ENCODE measurements around the gene LRRK2.

Gene LRRK2

DNA sequence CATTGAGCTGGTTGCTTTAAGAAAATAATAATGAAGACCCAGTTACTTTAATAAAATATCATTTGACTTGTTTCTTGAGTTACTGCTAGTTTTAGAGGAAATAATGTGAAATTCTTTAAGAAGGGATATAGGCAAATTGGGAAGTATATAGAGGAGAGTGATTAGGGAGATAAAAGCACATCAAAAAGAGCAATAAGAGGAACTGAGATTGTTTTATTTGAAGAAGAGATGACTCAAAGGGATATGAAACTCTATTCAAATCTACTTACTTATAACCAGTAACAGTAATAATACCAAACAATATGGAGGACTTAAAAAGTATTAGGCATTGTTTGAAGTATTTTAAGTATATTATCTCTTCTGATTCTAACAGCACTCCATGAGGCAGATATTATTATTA, 37.1 kb downstream of the LRRK2 start:
- no peak for ATAC-seq
- TF ChIP-seq CSDC2 (CRISPR knock-in tag; IDR thresholded peaks at IDR 0.05) (no peak), SNAI2 (CRISPR knock-in tag; IDR thresholded peaks at IDR 0.05) (no peak), ZNF8 (CRISPR knock-in tag; IDR thresholded peaks at IDR 0.05) (no peak), ZFP30 (CRISPR knock-in tag; IDR thresholded peaks at IDR 0.05) (no peak), ARNTL (CRISPR knock-in tag; IDR thresholded peaks at IDR 0.05; ENCODE audit: borderline replicate concordance, low read depth) (no peak), ZNF70 (CRISPR knock-in tag; IDR thresholded peaks at IDR 0.05) (no peak), GLIS3 (CRISPR knock-in tag; IDR thresholded peaks at IDR 0.05) (no peak), ZC3H10 (CRISPR knock-in tag; IDR thresholded peaks at IDR 0.05) (no peak), BACH2 (CRISPR knock-in tag; IDR thresholded peaks at IDR 0.05; ENCODE audit: borderline replicate concordance) (no peak), ZNF565 (CRISPR knock-in tag; conservative IDR thresholded peaks at IDR 0.05; ENCODE audit: low read depth) (no peak), ISL1 (CRISPR knock-in tag; IDR thresholded peaks at IDR 0.05) (no peak), ESRRG (CRISPR knock-in tag; IDR thresholded peaks at IDR 0.05) (no peak), TOX (CRISPR knock-in tag; IDR thresholded peaks at IDR 0.05; ENCODE audit: borderline replicate concordance) (no peak), ZFP3 (CRISPR knock-in tag; IDR thresholded peaks at IDR 0.05) (no peak), PPARA (CRISPR knock-in tag; IDR thresholded peaks at IDR 0.05; ENCODE audit: borderline replicate concordance) (no peak)
- TF ChIP-seq, protein P1, sequence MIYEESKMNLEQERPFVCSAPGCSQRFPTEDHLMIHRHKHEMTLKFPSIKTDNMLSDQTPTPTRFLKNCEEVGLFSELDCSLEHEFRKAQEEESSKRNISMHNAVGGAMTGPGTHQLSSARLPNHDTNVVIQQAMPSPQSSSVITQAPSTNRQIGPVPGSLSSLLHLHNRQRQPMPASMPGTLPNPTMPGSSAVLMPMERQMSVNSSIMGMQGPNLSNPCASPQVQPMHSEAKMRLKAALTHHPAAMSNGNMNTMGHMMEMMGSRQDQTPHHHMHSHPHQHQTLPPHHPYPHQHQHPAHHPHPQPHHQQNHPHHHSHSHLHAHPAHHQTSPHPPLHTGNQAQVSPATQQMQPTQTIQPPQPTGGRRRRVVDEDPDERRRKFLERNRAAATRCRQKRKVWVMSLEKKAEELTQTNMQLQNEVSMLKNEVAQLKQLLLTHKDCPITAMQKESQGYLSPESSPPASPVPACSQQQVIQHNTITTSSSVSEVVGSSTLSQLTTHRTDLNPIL (CRISPR knock-in tag; IDR thresholded peaks at IDR 0.05; ENCODE audit: low read depth): no peak
- TF ChIP-seq, protein P2, sequence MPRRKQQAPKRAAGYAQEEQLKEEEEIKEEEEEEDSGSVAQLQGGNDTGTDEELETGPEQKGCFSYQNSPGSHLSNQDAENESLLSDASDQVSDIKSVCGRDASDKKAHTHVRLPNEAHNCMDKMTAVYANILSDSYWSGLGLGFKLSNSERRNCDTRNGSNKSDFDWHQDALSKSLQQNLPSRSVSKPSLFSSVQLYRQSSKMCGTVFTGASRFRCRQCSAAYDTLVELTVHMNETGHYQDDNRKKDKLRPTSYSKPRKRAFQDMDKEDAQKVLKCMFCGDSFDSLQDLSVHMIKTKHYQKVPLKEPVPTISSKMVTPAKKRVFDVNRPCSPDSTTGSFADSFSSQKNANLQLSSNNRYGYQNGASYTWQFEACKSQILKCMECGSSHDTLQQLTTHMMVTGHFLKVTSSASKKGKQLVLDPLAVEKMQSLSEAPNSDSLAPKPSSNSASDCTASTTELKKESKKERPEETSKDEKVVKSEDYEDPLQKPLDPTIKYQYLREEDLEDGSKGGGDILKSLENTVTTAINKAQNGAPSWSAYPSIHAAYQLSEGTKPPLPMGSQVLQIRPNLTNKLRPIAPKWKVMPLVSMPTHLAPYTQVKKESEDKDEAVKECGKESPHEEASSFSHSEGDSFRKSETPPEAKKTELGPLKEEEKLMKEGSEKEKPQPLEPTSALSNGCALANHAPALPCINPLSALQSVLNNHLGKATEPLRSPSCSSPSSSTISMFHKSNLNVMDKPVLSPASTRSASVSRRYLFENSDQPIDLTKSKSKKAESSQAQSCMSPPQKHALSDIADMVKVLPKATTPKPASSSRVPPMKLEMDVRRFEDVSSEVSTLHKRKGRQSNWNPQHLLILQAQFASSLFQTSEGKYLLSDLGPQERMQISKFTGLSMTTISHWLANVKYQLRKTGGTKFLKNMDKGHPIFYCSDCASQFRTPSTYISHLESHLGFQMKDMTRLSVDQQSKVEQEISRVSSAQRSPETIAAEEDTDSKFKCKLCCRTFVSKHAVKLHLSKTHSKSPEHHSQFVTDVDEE (CRISPR knock-in tag; IDR thresholded peaks at IDR 0.05): no peak
- TF ChIP-seq, protein P3, sequence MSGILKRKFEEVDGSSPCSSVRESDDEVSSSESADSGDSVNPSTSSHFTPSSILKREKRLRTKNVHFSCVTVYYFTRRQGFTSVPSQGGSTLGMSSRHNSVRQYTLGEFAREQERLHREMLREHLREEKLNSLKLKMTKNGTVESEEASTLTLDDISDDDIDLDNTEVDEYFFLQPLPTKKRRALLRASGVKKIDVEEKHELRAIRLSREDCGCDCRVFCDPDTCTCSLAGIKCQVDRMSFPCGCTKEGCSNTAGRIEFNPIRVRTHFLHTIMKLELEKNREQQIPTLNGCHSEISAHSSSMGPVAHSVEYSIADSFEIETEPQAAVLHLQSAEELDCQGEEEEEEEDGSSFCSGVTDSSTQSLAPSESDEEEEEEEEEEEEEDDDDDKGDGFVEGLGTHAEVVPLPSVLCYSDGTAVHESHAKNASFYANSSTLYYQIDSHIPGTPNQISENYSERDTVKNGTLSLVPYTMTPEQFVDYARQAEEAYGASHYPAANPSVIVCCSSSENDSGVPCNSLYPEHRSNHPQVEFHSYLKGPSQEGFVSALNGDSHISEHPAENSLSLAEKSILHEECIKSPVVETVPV (CRISPR knock-in tag; IDR thresholded peaks at IDR 0.05): no peak
- TF ChIP-seq, protein P4, sequence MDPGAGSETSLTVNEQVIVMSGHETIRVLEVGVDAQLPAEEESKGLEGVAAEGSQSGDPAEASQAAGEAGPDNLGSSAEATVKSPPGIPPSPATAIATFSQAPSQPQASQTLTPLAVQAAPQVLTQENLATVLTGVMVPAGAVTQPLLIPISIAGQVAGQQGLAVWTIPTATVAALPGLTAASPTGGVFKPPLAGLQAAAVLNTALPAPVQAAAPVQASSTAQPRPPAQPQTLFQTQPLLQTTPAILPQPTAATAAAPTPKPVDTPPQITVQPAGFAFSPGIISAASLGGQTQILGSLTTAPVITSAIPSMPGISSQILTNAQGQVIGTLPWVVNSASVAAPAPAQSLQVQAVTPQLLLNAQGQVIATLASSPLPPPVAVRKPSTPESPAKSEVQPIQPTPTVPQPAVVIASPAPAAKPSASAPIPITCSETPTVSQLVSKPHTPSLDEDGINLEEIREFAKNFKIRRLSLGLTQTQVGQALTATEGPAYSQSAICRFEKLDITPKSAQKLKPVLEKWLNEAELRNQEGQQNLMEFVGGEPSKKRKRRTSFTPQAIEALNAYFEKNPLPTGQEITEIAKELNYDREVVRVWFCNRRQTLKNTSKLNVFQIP (CRISPR knock-in tag; IDR thresholded peaks at IDR 0.05; ENCODE audit: borderline replicate concordance, low read depth): no peak
- TF ChIP-seq, protein P5, sequence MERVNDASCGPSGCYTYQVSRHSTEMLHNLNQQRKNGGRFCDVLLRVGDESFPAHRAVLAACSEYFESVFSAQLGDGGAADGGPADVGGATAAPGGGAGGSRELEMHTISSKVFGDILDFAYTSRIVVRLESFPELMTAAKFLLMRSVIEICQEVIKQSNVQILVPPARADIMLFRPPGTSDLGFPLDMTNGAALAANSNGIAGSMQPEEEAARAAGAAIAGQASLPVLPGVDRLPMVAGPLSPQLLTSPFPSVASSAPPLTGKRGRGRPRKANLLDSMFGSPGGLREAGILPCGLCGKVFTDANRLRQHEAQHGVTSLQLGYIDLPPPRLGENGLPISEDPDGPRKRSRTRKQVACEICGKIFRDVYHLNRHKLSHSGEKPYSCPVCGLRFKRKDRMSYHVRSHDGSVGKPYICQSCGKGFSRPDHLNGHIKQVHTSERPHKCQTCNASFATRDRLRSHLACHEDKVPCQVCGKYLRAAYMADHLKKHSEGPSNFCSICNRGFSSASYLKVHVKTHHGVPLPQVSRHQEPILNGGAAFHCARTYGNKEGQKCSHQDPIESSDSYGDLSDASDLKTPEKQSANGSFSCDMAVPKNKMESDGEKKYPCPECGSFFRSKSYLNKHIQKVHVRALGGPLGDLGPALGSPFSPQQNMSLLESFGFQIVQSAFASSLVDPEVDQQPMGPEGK (CRISPR knock-in tag; IDR thresholded peaks at IDR 0.05; ENCODE audit: borderline replicate concordance): no peak

DNA sequence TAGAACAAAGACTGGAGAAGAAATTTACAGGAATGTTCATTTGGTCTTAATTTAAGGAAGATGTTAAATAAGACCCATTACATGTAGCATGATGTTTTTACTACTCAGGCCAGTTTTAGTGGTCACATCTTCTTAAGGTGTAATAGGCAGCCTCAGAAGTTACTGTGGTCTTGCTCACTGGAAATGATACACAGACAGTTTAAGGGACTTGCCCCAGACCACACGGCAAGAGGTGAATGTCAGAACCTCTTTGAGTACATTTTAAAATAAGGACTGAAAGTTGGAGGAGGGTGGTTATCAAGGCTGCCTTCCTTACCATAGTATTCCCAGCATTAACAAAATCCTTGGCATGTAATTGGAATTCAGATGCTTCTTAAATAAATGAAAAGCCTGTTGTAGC, 37.9 kb downstream of the LRRK2 start:
- ATAC-seq: no peak
- TF ChIP-seq RARB (CRISPR knock-in tag; IDR thresholded peaks at IDR 0.05): no peak
- TF ChIP-seq ZFP30 (CRISPR knock-in tag; IDR thresholded peaks at IDR 0.05): no peak

DNA sequence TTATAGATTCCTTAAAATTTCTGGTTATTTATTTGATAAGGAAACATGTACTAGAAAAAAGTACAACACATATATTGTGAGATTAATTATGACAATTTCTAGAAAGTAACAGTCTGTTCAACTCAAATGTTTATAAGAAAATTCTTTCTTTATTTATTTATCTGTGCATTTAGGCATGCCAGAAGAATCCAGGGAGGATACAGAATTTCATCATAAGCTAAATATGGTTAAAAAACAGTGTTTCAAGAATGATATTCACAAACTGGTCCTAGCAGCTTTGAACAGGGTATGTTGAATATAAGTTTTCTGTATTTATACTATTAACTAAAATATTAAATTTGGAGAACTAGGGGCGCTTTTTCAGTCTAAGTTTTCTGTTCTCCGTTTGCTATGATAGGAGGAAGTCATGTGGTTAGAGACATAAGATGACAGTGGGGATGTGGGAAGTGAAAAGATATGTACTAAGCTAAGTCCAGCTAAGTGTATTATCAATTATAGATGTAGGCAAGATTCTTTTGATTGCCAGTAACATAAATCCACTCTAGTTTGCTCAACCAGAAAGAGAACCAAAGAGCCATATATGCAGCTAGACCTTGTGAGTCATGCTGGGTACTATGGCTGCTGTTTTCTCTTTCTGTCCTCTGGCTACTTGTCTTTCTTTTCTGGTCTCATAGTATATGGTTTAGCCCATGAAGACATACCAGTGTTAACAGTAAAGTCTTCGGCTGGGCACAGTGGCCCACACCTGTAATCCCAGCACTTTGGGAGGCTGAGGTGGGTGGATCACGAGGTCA, 39.0 kb downstream of the LRRK2 start:
- no peak for ATAC-seq
- TF ChIP-seq ISL1 (CRISPR knock-in tag; IDR thresholded peaks at IDR 0.05): no peak
- TF ChIP-seq, protein P1 (CRISPR knock-in tag; IDR thresholded peaks at IDR 0.05; ENCODE audit: low read depth): no peak
- TF ChIP-seq ZFP30 (CRISPR knock-in tag; IDR thresholded peaks at IDR 0.05): no peak
- TF ChIP-seq GLIS3 (CRISPR knock-in tag; IDR thresholded peaks at IDR 0.05): no peak
- TF ChIP-seq CSDC2 (CRISPR knock-in tag; IDR thresholded peaks at IDR 0.05): no peak
- no peak for TF ChIP-seq ZNF70 (CRISPR knock-in tag; IDR thresholded peaks at IDR 0.05)
- no peak for TF ChIP-seq PPARA (CRISPR knock-in tag; IDR thresholded peaks at IDR 0.05; ENCODE audit: borderline replicate concordance)
- TF ChIP-seq, protein P5 (CRISPR knock-in tag; IDR thresholded peaks at IDR 0.05; ENCODE audit: borderline replicate concordance): no peak
- TF ChIP-seq TCF4 (CRISPR knock-in tag; IDR thresholded peaks at IDR 0.05; ENCODE audit: borderline replicate concordance): no peak
- TF ChIP-seq TOX (CRISPR knock-in tag; IDR thresholded peaks at IDR 0.05; ENCODE audit: borderline replicate concordance): no peak
- TF ChIP-seq, protein P4 (CRISPR knock-in tag; IDR thresholded peaks at IDR 0.05; ENCODE audit: borderline replicate concordance, low read depth): no peak
- TF ChIP-seq BACH2 (CRISPR knock-in tag; IDR thresholded peaks at IDR 0.05; ENCODE audit: borderline replicate concordance): no peak
- TF ChIP-seq ARNTL (CRISPR knock-in tag; IDR thresholded peaks at IDR 0.05; ENCODE audit: borderline replicate concordance, low read depth): no peak
